H9 (cell line): ENCODE data around the gene FBXL2. TPM values are rescaled to one million over a fixed set of nuclear protein-coding genes. Genes with fewer than 3 reads are reported as not detected.

ENCODE experiments used
- DNase-seq: peaks from one replicate; pipeline ENCODE4 v3.0.0-alpha.2; 2017
- H2AFZ ChIP-seq: one replicate; pipeline ENCODE4 v1.6.1; 2013; ENCODE audit warnings: mild to moderate bottlenecking, low read length, control low read depth, moderate library complexity
- H2AK5ac ChIP-seq: 2 replicates; pipeline ENCODE4 v1.6.1; 2013; ENCODE audit warnings: low read length, control low read depth, mixed read lengths; ENCODE audit not compliant: insufficient read length
- H2BK120ac ChIP-seq: one replicate; pipeline ENCODE4 v1.6.1; 2013; ENCODE audit warnings: low read depth, mild to moderate bottlenecking, low read length, control low read depth, inconsistent platforms; ENCODE audit not compliant: poor library complexity, severe bottlenecking
- H2BK12ac ChIP-seq: 2 replicates; pipeline ENCODE4 v1.6.1; 2013; ENCODE audit warnings: low read length, control low read depth, mixed read lengths, low read depth; ENCODE audit not compliant: insufficient read length
- H2BK15ac ChIP-seq: 2 replicates; pipeline ENCODE4 v1.6.1; 2013; ENCODE audit warnings: low read depth, low read length, control low read depth
- H2BK20ac ChIP-seq: one replicate; pipeline ENCODE4 v1.6.1; 2013; ENCODE audit warnings: low read depth, mild to moderate bottlenecking, low read length, control low read depth, inconsistent platforms; ENCODE audit not compliant: poor library complexity, severe bottlenecking
- H2BK5ac ChIP-seq: 2 replicates; pipeline ENCODE4 v1.6.1; 2013; ENCODE audit warnings: low read length, control low read depth, mixed read lengths; ENCODE audit not compliant: insufficient read length
- H3K14ac ChIP-seq: 2 replicates; pipeline ENCODE4 v1.6.1; 2013; ENCODE audit warnings: low read length, control low read depth; ENCODE audit not compliant: insufficient read depth
- H3K18ac ChIP-seq: 2 replicates; pipeline ENCODE4 v1.6.1; 2013; ENCODE audit warnings: low read depth, mild to moderate bottlenecking, mixed read lengths, low read length, control low read depth; ENCODE audit not compliant: insufficient read length
- H3K23ac ChIP-seq: 2 replicates; pipeline ENCODE4 v1.6.1; 2013; ENCODE audit warnings: low read length, control low read depth, mixed read lengths, low read depth; ENCODE audit not compliant: insufficient read length
- H3K23me2 ChIP-seq: 2 replicates; pipeline ENCODE4 v1.6.1; 2013; ENCODE audit warnings: low read depth, mild to moderate bottlenecking, mixed read lengths, low read length, control low read depth; ENCODE audit not compliant: insufficient read length, poor library complexity, severe bottlenecking
- H3K27ac ChIP-seq: 2 replicates; pipeline ENCODE4 v1.5.1; 2013; ENCODE audit warnings: low read length, control low read depth, mixed read lengths, low read depth; ENCODE audit not compliant: insufficient read length
- H3K27me3 ChIP-seq: 2 replicates; pipeline ENCODE4 v1.6.1; 2013; ENCODE audit warnings: low read length, control low read depth, inconsistent platforms; ENCODE audit not compliant: insufficient read depth
- H3K4ac ChIP-seq: 2 replicates; pipeline ENCODE4 v1.6.1; 2013; ENCODE audit warnings: low read depth, mild to moderate bottlenecking, control low read depth, inconsistent platforms, low read length, moderate library complexity
- H3K4me1 ChIP-seq: 2 replicates; pipeline ENCODE4 v1.6.1; 2013; ENCODE audit warnings: low read length, control low read depth, inconsistent platforms; ENCODE audit not compliant: insufficient read depth
- H3K4me2 ChIP-seq: 2 replicates; pipeline ENCODE4 v1.6.1; 2013; ENCODE audit warnings: low read length, control low read depth, mixed read lengths; ENCODE audit not compliant: insufficient read length, insufficient read depth
- H3K56ac ChIP-seq: 2 replicates; pipeline ENCODE4 v1.6.1; 2013; ENCODE audit warnings: low read depth, mild to moderate bottlenecking, mixed read lengths, low read length, control low read depth; ENCODE audit not compliant: insufficient read length
- H3K79me1 ChIP-seq: 2 replicates; pipeline ENCODE4 v1.6.1; 2013; ENCODE audit warnings: low read depth, mild to moderate bottlenecking, moderate library complexity, low read length, control low read depth, inconsistent platforms; ENCODE audit not compliant: insufficient read depth, poor library complexity, severe bottlenecking
- H3K79me2 ChIP-seq: 2 replicates; pipeline ENCODE4 v1.6.1; 2013; ENCODE audit warnings: low read length, control low read depth, inconsistent platforms; ENCODE audit not compliant: insufficient read depth
- H3K9ac ChIP-seq: 2 replicates; pipeline ENCODE4 v1.6.1; 2013; ENCODE audit warnings: low read length, control low read depth, mixed read lengths; ENCODE audit not compliant: insufficient read length; ENCODE audit errors: extremely low read depth
- H3K9me3 ChIP-seq: one replicate; pipeline ENCODE4 v1.6.1; 2013; ENCODE audit warnings: low read depth, low read length, inconsistent platforms; ENCODE audit not compliant: control insufficient read depth
- H3T11ph ChIP-seq: one replicate; pipeline ENCODE4 v1.6.1; 2013; ENCODE audit warnings: mild to moderate bottlenecking, low read length, control low read depth, inconsistent platforms
- H4K20me1 ChIP-seq: one replicate; pipeline ENCODE4 v1.6.1; 2013; ENCODE audit not compliant: control insufficient read depth, insufficient read length, insufficient read depth
- H4K5ac ChIP-seq: 2 replicates; pipeline ENCODE4 v1.6.1; 2013; ENCODE audit warnings: low read depth, mild to moderate bottlenecking, mixed read lengths, low read length, control low read depth; ENCODE audit not compliant: insufficient read length
- H4K8ac ChIP-seq: replicated peaks from 2 replicates; pipeline ENCODE4 v1.6.1; 2013; ENCODE audit warnings: low read length, control low read depth, mixed read lengths, low read depth; ENCODE audit not compliant: insufficient read length
- H4K91ac ChIP-seq: 2 replicates; pipeline ENCODE4 v1.6.1; 2013; ENCODE audit warnings: low read depth, mild to moderate bottlenecking, moderate library complexity, mixed read lengths, low read length, control low read depth; ENCODE audit not compliant: insufficient read length
- H3K27ac Mint-ChIP-seq, 3 experiments: 2 replicates in 2 of 3; 3 replicates in 1 of 3; pipeline ENCODE4 v1.8.0; 2020 to 2021; ENCODE audit warnings: mixed read lengths in 3 of 3, mild to moderate bottlenecking in 1 of 3, moderate library complexity in 1 of 3
- H3K27me3 Mint-ChIP-seq: 2 replicates; pipeline ENCODE4 v1.8.0; 2021; ENCODE audit warnings: low read depth, mild to moderate bottlenecking, moderate library complexity, mixed read lengths
- H3K36me3 Mint-ChIP-seq, 3 experiments: 2 replicates in 2 of 3; 3 replicates in 1 of 3; pipeline ENCODE4 v1.8.0; 2020 to 2021; ENCODE audit warnings: low read depth in 3 of 3, mixed read lengths in 3 of 3; ENCODE audit not compliant: insufficient read depth in 1 of 3
- H3K4me1 Mint-ChIP-seq, 2 experiments: 2 replicates each; pipeline ENCODE4 v1.8.0; 2020; ENCODE audit warnings: mixed read lengths in 2 of 2
- H3K4me3 Mint-ChIP-seq, 2 experiments: 2 replicates in 1 of 2; 3 replicates in 1 of 2; pipeline ENCODE4 v1.8.0; 2020 to 2021; ENCODE audit warnings: mild to moderate bottlenecking in 2 of 2, mixed read lengths in 2 of 2, moderate library complexity in 1 of 2
- H3K9me3 Mint-ChIP-seq, 2 experiments: 2 replicates in 1 of 2; 3 replicates in 1 of 2; pipeline ENCODE4 v1.8.0; 2020; ENCODE audit warnings: mild to moderate bottlenecking in 2 of 2, mixed read lengths in 2 of 2, moderate library complexity in 1 of 2
- CTCF ChIP-seq: fragments of 200-600 bp; sonication (generic); conservative IDR thresholded peaks from 3 replicates; pipeline ENCODE4 v1.8.0; 2021; ENCODE audit warnings: antibody characterized with exemption, mild to moderate bottlenecking
- WGBS: extraction: QIAGEN DNeasy Blood & Tissue Kit; methylation state at CpG from one replicate; pipeline ENCODE4 v1.1.7; 2013; ENCODE audit warnings: missing lambda C conversion rate, low lambda C conversion rate, mixed read lengths; ENCODE audit not compliant: insufficient read length; ENCODE audit errors: extremely low coverage; 5-methylcytosine and 5-hydroxymethylcytosine counted together
- total RNA-seq: library from RNA; stranded (reverse); gene quantifications from 2 replicates; pipeline ENCODE4 v1.2.1, GENCODE V29; 2021

The FBXL2 gene
- total RNA-seq, 1 experiment from 2014 or later, result 2.7 TPM

GRCh38 chr3:33229066-33229465, 48.2 kb upstream of the FBXL2 start:
- H3K9me3 ChIP-seq, result no peaks in the 10 kb centered on the region
- no CpG with 5 or more reads among the region's 3 CpGs for WGBS
- H3K4ac ChIP-seq, result no peak overlapping the region
- no peak overlapping the region for H2BK15ac ChIP-seq
- no peaks in the 10 kb centered on the region for H3K36me3 Mint-ChIP-seq
- no peak for DNase-seq
- H4K20me1 ChIP-seq, result no peaks in the 10 kb centered on the region
- no peak overlapping the region for H2AFZ ChIP-seq
- no peak overlapping the region for H3K23ac ChIP-seq
- no peak overlapping the region for H2BK12ac ChIP-seq
- H3K79me1 ChIP-seq, result no peaks in the 10 kb centered on the region
- H3K27ac Mint-ChIP-seq, result no peak overlapping the region
- H3K4me1 ChIP-seq, result no peaks in the 10 kb centered on the region
- H3K23me2 ChIP-seq, result no peaks in the 10 kb centered on the region
- H3K14ac ChIP-seq, result no peak overlapping the region
- H4K8ac ChIP-seq, result no peak overlapping the region
- no peaks in the 10 kb centered on the region for H3K79me2 ChIP-seq
- no peak overlapping the region for H4K91ac ChIP-seq
- TF ChIP-seq CTCF, result no peak
- no peak overlapping the region for H2BK20ac ChIP-seq
- no peak overlapping the region for H2BK120ac ChIP-seq
- H3K27me3 ChIP-seq, result no peaks in the 10 kb centered on the region
- H2BK5ac ChIP-seq, result no peak overlapping the region
- no peak overlapping the region for H3K4me3 Mint-ChIP-seq
- no peak overlapping the region for H2AK5ac ChIP-seq
- H3K27ac ChIP-seq, result no peak overlapping the region
- no peak overlapping the region for H3K56ac ChIP-seq
- no peak overlapping the region for H4K5ac ChIP-seq
- H3K4me1 Mint-ChIP-seq, result peaks cover 0 to 4% of the 10 kb centered on the region in 2 experiments; a peak in 2 of 4 replicates
- no peak overlapping the region for H3K4me2 ChIP-seq
- H3K27me3 Mint-ChIP-seq, result peaks cover 2% of the 10 kb centered on the region
- H3T11ph ChIP-seq, result no peak overlapping the region
- no peak overlapping the region for H3K18ac ChIP-seq
- no peaks in the 10 kb centered on the region for H3K9me3 Mint-ChIP-seq
- no peak overlapping the region for H3K9ac ChIP-seq
